Measurements from ENCODE around the gene DDX41. TPM values are rescaled to one million over a fixed set of nuclear protein-coding genes. Genes with fewer than 3 reads are reported as not detected.

Gene DDX41
- total and polyA plus RNA-seq, 2 experiments from 2014 or later: 67.9 to 117 TPM

DNA sequence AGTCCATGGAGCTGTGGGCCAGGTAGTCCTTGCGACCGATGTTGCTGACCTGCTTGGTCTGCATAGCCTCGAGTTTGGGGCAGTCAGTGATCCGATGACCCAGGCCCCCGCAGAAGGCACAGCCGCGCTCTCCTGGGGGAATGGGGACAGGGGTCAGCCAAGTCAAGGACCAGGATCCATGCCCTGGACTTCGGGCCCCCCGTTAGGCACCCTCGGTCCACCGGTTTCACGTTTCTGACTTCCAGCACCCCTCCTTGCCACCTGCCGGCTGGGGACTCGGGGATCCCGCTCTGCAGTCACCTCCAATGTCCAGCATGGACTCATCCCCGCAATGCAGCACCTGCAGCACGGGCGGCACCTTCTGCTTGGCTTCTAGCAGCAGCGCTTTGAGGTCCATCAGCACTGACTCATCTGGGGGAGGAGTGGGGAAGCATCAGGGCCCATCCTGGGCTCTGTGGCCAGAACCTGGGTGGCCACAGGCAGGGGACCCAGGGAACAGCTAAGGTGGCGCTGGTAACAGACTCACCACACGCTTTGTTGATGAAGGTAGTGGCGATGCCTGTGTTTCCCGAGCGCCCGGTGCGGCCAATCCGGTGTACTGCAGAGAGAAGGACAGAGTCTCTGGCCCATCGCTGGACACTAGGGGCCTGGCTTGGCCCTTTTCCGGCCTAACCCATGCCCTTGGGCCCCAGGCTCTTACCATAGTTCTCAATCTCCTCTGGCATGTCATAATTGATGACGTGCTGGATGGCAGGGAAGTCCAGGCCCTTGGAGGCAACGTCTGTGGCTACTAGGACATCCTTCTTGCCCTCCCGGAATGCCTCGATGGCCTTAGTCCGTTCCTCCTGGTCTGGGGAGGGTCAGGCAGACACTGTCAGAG is 4.7 kb downstream of the DDX41 start:
- H3K9ac ChIP-seq: no peak overlapping the region
- H3K79me2 ChIP-seq (ENCODE audit: insufficient read depth): peaks cover 27% of the 10 kb centered on the region
- no peaks in the 10 kb centered on the region for H4K20me1 ChIP-seq (ENCODE audit: insufficient read depth)
- no peaks in the 10 kb centered on the region for H3K9me2 ChIP-seq (ENCODE audit: insufficient read depth)
- in situ Hi-C loops (cut with MboI): no loop called here
- no peak for TF ChIP-seq EZH2phosphoT487 (IDR thresholded peaks at IDR 0.05; ENCODE audit: insufficient read depth, low read depth)
- TF ChIP-seq EZH2 (IDR thresholded peaks at IDR 0.05; ENCODE audit: insufficient read depth, poor library complexity, severe bottlenecking): no peak
- no peak overlapping the region for H2AFZ ChIP-seq
- DNase-seq: no peak
- no peaks in the 10 kb centered on the region for H3K27me3 ChIP-seq (replicated peaks; ENCODE audit: insufficient read depth)
- no peaks in the 10 kb centered on the region for H3F3A ChIP-seq (ENCODE audit: insufficient read depth)
- no peak overlapping the region for H3K27ac ChIP-seq
- H3K4me2 ChIP-seq (ENCODE audit: unreplicated experiment): no peak overlapping the region
- WGBS, 2 experiments (ENCODE audit: low coverage in 1 of 2, low lambda C conversion rate in 2 of 2, missing lambda C conversion rate in 2 of 2): 88 to 92% methylated on average over 33 to 34 of the region's 34 CpGs
- peaks cover 9% of the 10 kb centered on the region; the same call in 1 of the 2 replicates for H3K36me3 ChIP-seq (ENCODE audit: low read depth)
- no peak overlapping the region for H3K4me3 ChIP-seq
- H3K9me3 ChIP-seq (ENCODE audit: low read depth): no peaks in the 10 kb centered on the region
- peaks cover 11% of the 10 kb centered on the region for H3K4me1 ChIP-seq (ENCODE audit: insufficient read depth)

DNA sequence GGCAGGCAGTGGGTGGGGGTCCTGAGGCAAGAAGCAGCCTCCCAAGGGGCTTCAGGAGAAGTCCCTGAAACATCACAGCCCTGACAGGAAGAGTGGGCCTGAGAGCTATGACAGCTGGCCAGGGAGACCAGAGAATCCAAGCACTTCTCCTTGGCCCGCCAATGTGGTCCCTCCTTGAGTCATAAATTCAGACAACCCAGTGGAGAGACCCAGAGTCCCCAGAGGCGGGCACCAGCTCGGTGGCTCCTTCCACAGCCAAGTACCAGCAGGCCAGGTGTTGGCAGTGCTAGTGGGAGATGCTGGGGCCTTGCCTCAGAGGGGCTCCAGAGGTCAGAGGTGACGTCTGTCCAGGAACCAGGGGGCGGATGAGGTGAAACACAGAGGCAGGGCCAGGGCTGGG is 5.6 kb downstream of the DDX41 start:
- Histone ChIP-seq H3K4me2 (ENCODE audit: unreplicated experiment) (no peak overlapping the region), H3K9ac (no peak overlapping the region), H3K4me1 (ENCODE audit: insufficient read depth) (peaks cover 11% of the 10 kb centered on the region), H2AFZ (no peak overlapping the region), H3K9me2 (ENCODE audit: insufficient read depth) (no peaks in the 10 kb centered on the region), H3K4me3 (no peak overlapping the region), H3K27ac (no peak overlapping the region), H3F3A (ENCODE audit: insufficient read depth) (no peaks in the 10 kb centered on the region), H3K36me3 (ENCODE audit: low read depth) (peaks cover 9% of the 10 kb centered on the region; the same call in 1 of the 2 replicates), H3K27me3 (replicated peaks; ENCODE audit: insufficient read depth) (no peaks in the 10 kb centered on the region), H4K20me1 (ENCODE audit: insufficient read depth) (no peaks in the 10 kb centered on the region), H3K79me2 (ENCODE audit: insufficient read depth) (peaks cover 23% of the 10 kb centered on the region), H3K9me3 (ENCODE audit: low read depth) (no peaks in the 10 kb centered on the region)
- no peak for DNase-seq
- WGBS, 2 experiments (ENCODE audit: low coverage in 1 of 2, low lambda C conversion rate in 2 of 2, missing lambda C conversion rate in 2 of 2): 92 to 93% methylated on average over 4 to 5 of the region's 5 CpGs
- in situ Hi-C loops (cut with MboI): no loop called here
- no peak for TF ChIP-seq EZH2 (IDR thresholded peaks at IDR 0.05; ENCODE audit: insufficient read depth, poor library complexity, severe bottlenecking)
- no peak for TF ChIP-seq EZH2phosphoT487 (IDR thresholded peaks at IDR 0.05; ENCODE audit: insufficient read depth, low read depth)

DNA sequence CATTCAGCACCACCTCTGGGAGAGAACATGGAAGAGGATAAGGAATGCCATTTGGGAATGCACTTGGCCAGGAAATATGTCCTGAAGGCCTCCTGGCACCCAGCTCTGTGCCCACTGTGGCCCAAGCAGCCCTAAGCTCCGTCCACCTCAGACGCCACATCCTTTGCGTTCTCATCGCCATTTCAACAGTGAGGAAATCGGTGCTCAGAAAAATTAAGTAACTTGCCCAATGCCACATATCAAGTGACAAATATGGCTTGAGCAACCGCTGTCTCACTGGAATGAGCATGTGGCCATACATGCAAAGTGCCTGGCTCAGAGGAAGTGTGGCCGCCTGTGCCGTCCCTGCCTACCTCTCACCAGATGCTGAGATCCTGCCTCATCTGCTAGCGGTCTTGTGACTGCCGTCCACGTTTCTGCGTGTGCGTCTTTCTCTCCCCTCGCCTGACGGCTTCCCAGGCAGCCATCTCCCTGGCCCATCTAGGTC is 6.2 kb downstream of the DDX41 start:
- no peak for TF ChIP-seq EZH2phosphoT487 (IDR thresholded peaks at IDR 0.05; ENCODE audit: insufficient read depth, low read depth)
- TF ChIP-seq EZH2 (IDR thresholded peaks at IDR 0.05; ENCODE audit: insufficient read depth, poor library complexity, severe bottlenecking): no peak
- H3K9me2 ChIP-seq (ENCODE audit: insufficient read depth): no peaks in the 10 kb centered on the region
- H3K4me1 ChIP-seq (ENCODE audit: insufficient read depth): peaks cover 7% of the 10 kb centered on the region
- in situ Hi-C loops (cut with MboI): no loop called here
- 79 to 83% methylated on average over 15 of the region's 15 CpGs for WGBS, 2 experiments (ENCODE audit: low coverage in 1 of 2, low lambda C conversion rate in 2 of 2, missing lambda C conversion rate in 2 of 2)
- H3K9ac ChIP-seq: no peak overlapping the region
- H4K20me1 ChIP-seq (ENCODE audit: insufficient read depth): no peaks in the 10 kb centered on the region
- H3K9me3 ChIP-seq (ENCODE audit: low read depth): no peaks in the 10 kb centered on the region
- peaks cover 17% of the 10 kb centered on the region for H3K79me2 ChIP-seq (ENCODE audit: insufficient read depth)
- H3F3A ChIP-seq (ENCODE audit: insufficient read depth): no peaks in the 10 kb centered on the region
- no peak overlapping the region for H3K4me2 ChIP-seq (ENCODE audit: unreplicated experiment)
- no peaks in the 10 kb centered on the region for H3K27me3 ChIP-seq (replicated peaks; ENCODE audit: insufficient read depth)
- no peak overlapping the region for H3K4me3 ChIP-seq
- H3K36me3 ChIP-seq (ENCODE audit: low read depth): peaks cover 8% of the 10 kb centered on the region; the same call in 1 of the 2 replicates
- H2AFZ ChIP-seq: no peak overlapping the region
- DNase-seq: no peak
- H3K27ac ChIP-seq: no peak overlapping the region

- H3K36me3 ChIP-seq (ENCODE audit: low read depth): peaks cover 3% of the 10 kb centered on the region; the same call in 1 of the 2 replicates
- H3K4me1 ChIP-seq (ENCODE audit: insufficient read depth): peaks cover 2% of the 10 kb centered on the region; the same call in 1 of the 2 replicates
- no peaks in the 10 kb centered on the region for H3K27me3 ChIP-seq (replicated peaks; ENCODE audit: insufficient read depth)
- no peaks in the 10 kb centered on the region for H4K20me1 ChIP-seq (ENCODE audit: insufficient read depth)
- H3F3A ChIP-seq (ENCODE audit: insufficient read depth): no peaks in the 10 kb centered on the region
- TF ChIP-seq EZH2phosphoT487 (IDR thresholded peaks at IDR 0.05; ENCODE audit: insufficient read depth, low read depth) (no peak), EZH2 (IDR thresholded peaks at IDR 0.05; ENCODE audit: insufficient read depth, poor library complexity, severe bottlenecking) (no peak)
- H3K4me2 ChIP-seq (ENCODE audit: unreplicated experiment): no peak overlapping the region
- H3K9me2 ChIP-seq (ENCODE audit: insufficient read depth): no peaks in the 10 kb centered on the region
- H2AFZ ChIP-seq: no peak overlapping the region
- peaks cover 12% of the 10 kb centered on the region for H3K79me2 ChIP-seq (ENCODE audit: insufficient read depth)
- 79 to 80% methylated on average over 11 of the region's 11 CpGs for WGBS, 2 experiments (ENCODE audit: low coverage in 1 of 2, low lambda C conversion rate in 2 of 2, missing lambda C conversion rate in 2 of 2)
- in situ Hi-C loops (cut with MboI): no loop called here
- H3K9ac ChIP-seq: no peak overlapping the region
- H3K4me3 ChIP-seq: no peak overlapping the region
- no peak for DNase-seq
- H3K9me3 ChIP-seq (ENCODE audit: low read depth): no peaks in the 10 kb centered on the region
- no peak overlapping the region for H3K27ac ChIP-seq
Measured at GRCh38 chr5:177509991-177510566, 6.7 kb downstream of the DDX41 start.

Data from GM23248 (cell line).